HG03159 (cell line): ENCODE results near the gene CFAP54.

ENCODE experiments used
- ATAC-seq: cut with Tn5 transposase; IDR thresholded peaks from one replicate; pipeline ENCODE4 v1.9.1; 2021; ENCODE audit warnings: mild to moderate bottlenecking, moderate library complexity; ENCODE audit not compliant: unreplicated experiment

CFAP54 gene

DNA sequence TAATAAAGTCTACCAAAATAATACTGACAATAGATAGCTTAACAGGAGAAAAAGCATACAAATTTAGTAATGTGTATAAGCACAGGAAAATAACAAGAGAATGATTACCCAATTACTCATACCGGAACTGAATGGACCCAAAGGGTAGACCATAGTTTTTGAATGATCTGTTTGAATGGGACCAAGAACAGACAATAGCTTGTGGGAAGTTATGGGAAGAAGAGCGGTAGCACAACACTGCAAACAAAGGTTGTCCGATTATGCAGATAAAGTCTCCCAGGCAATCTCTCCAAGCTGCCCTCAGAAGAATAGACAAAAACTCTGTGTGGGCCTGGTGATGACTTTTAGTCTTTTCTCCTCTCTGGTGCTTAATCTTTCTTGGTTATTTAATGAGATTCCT, 321.1 kb downstream of the CFAP54 start:
- no peak for ATAC-seq

DNA sequence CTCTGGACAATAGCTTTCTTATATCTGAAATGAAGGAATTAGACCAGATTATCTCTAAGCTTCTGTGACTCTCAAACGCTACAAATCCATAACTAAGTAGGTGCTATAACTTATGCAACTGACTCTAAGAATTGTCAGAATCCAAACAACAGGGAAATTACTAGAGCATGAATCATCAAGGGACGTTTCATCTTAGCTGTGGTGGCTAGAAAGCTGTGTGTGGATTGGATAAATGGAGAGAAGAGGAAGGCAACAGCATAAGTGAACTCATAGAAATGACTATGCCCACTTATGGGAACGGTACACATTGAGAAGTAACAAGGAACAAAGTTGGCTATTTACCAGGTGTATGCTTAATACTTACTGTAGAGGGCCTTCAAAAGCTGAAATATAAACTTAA, 321.7 kb downstream of the CFAP54 start:
- no peak for ATAC-seq

DNA sequence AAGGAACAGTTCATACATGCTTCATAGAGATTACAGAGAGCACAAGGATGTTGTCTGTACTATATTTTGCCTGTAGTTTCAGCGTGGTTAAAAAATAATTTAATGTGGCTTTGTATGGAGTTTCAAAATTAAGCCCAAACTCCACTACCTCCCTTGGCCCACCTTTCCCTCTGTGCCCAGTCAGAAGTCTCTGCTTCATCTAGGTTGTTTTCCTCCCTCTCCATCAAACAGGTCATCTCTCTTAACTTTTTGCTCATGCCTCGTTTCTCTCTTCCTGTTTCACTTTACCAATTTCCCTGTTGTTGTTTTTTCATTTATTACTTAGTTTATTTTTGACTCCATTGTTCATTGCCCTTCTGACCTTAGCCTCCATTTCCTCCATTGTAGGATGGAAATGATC, 322.8 kb downstream of the CFAP54 start:
- no peak for ATAC-seq

- ATAC-seq = no peak
These were observed 324.8 kb downstream of the CFAP54 start for GRCh38 chr12:96814200-96814599.

DNA sequence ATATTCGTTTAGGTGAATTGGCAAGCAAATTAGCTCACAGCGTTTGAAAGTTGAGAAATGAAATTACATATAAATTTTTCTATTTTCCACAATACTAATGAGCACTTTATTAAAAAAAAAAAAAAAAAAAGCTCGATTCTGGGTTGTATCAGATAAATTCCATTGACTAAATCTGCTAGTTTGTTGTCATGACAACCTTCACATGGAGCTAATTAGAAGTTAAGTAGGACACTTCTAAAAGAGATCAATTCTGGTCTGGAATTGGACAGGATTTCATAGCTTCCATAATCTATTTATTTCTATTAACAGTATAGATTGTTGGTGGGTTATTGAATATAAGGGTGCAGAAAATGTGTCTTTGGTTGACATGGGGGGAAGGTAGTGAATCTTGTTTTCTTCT, 332.2 kb downstream of the CFAP54 start:
- ATAC-seq = no peak

- no peak for ATAC-seq
These were observed 333.3 kb downstream of the CFAP54 start for GRCh38 chr12:96822641-96823040.

- ATAC-seq = no peak
These were observed 334.9 kb downstream of the CFAP54 start for GRCh38 chr12:96824074-96824837.

DNA sequence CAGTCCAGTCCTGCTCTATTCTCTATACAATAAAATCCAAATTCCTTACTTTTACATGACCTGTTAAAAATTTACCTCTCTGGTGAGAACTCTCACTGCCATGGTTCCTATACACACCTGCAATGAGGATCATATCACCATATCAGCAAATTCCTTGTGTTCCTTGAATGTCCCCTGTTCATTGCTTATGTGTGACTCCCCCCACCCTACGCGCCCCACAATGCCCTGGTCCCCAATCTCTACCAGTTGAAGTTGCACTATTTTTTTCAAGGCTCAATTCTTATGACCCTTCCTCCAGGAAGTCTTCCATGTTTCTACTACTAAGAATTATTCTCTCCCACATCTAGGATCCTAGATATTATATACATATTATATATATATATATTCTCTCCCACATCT, 335.5 kb downstream of the CFAP54 start:
- no peak for ATAC-seq

DNA sequence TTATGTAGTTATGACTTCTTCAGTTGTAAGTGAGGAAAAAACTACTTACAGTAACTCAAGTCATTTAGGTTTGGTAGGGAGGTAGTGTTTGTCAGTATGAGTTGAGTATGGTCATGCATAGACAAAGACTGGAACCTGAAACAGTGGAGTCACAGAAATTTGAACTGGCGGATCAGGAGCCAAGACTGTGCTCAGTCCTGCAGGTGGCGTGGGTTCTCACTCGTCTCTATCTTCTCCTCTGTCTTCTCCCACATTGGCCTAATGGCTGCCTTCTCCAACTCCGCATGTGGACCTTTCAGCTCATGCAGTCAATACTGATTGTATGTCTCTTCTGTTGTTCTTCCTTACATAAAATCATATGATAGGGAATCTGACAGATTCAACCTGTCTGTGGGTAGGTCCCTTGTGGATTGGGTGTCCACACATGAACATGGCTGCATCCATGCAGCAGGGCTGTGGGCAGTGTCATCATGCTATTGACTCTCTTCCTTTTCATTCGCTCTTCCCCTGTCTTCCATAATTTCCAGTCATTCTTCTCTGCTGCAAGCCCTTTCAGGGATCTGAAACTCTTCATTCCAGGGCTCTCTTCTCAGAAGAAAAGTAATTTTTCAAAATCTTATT, 338.9 kb downstream of the CFAP54 start:
- no peak for ATAC-seq

- ATAC-seq = no peak
These were observed 340.0 kb downstream of the CFAP54 start for GRCh38 chr12:96829354-96829753.

DNA sequence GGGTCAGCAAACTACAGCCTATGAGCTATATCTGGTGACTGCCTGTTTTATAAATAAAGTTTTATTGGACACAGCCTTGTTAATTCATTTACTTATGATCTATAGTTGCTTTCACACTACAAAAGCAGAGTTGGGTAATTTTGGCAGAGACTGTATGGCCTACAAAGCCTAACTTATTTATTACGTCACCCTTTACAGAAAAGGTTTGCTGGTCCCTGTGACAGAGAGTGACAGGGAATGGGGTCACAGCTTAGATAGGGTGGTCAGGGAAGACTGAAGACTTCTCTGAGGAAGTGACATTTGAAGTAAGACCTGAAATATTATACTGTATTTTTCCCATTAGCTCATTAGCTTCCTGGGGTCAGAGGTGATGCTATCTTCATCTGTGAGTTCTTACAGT, 342.0 kb downstream of the CFAP54 start:
- ATAC-seq = no peak

DNA sequence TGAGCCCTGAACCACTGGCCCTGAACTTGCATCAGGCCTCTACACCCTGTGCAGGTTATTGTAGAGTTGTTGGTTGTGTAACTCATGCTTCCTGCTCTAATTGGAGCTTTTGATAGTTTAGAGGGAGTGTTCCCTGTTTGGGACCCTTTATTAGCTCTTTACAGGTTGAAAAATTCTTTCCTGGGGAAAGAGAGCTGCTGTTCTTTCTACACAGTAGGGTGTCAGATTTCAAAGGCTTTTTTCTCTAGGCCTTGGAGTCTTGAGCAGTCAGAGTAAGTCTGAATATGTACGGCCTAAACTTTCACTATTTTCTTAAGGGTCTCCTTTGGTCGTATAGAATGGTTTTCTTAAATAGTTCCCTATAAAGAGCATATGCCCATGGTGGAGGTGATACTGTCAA, 356.9 kb downstream of the CFAP54 start:
- no peak for ATAC-seq

DNA sequence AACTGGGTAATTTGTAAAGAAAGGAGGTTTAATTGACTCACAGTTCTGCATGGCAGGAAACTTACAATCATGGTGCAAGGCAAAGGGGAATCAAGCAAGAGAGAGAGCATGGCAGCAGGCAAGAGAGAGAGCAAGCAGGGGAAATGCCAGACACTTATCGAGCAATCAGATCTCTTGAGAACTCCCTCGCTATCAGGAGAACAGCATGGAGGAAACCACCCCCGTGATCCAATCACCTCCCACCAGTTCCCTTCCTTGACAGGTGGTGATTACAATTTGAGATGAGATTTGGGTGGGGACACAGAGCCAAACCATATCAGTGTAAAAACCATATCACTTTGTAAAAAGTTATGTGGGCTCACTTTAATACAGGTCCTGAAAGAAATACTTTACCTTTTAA, 361.3 kb downstream of the CFAP54 start:
- no peak for ATAC-seq

DNA sequence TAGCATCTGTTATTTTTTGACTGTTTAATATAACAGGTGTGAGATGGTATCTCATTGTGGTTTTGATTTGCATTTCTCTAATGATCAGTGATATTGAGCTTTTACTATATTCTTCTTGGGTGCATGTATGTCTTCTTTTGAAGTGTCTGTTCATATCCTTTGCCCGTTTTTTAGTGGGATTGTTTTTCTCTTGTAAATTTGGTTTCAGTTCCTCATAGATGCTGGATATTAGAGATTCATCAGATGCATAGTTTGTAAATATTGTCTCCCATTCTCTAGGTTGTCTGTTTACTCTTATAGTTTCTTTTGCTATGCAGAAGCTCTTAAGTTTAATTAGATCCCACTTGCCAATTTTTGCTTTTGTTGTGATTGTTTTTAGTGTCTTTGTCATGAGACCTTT, 368.8 kb downstream of the CFAP54 start:
- ATAC-seq = no peak

- no peak for ATAC-seq
These were observed 372.3 kb downstream of the CFAP54 start for GRCh38 chr12:96861656-96862055.

DNA sequence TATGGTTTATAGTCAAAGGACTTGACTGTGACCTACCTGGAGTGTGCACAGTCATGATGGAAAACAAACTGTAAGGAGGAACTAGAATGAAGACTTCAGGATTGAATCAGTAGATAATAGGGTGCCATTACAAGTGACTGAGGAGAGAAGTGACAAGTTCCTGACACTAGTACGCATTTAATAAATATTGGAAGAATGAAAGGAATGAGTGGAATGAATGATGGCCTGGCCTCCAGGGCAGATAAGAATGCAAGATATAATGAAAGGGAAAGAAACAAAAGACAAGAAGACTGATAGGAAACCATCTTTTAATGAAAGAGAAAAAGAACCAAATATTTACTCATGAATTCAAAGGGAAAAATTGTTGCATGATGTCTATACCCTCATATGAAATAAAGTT, 372.9 kb downstream of the CFAP54 start:
- ATAC-seq = no peak

GRCh38 chr12:96864335-96864734, 375.0 kb downstream of the CFAP54 start:
- no peak for ATAC-seq

- no peak for ATAC-seq
These were observed 377.6 kb downstream of the CFAP54 start for GRCh38 chr12:96866801-96867590.

DNA sequence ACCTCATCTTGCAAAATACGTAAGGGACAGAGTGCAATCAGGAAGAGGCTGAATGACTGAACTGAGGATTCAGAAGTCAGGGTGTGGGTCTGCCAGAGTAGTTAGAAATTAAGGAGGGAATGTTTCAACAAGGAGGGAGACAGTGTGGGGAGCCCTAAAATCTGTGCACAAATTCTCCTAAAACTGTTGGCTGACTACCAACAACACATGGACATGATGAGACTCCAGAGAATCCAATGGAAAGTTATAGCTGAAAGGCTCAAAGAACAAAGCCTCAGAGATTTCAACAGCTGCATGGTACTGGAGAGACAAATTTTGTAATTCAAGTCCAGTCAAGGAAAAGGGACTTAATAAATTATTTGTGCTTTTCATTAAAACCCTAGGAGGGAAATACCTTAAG, 381.6 kb downstream of the CFAP54 start:
- ATAC-seq = no peak

GRCh38 chr12:96872961-96873360, 383.6 kb downstream of the CFAP54 start:
- ATAC-seq = no peak

GRCh38 chr12:96874211-96874610, 384.8 kb downstream of the CFAP54 start:
- ATAC-seq = no peak

DNA sequence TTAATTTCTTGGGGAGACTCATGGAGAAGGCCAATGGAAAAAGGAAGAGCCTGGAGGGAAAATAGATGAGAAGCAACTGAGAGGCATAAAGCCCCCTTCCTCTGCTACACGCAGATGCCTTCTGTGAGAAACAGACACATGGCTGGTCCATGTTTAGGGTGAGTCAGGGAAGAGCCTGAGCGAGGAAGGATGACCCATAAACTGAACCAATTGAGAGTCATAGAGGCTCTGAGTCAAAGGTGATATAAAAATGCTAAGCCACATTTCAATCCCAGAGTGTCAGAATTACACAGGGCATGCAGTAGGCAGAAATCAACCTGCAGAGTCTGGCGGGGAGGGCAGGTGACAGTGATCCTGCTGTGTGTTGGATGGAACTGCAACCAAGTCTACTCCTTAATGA, 387.6 kb downstream of the CFAP54 start:
- no peak for ATAC-seq
